Measurements from ENCODE around the gene HSF5.

- TF ChIP-seq MAF1 (CRISPR knock-in tag; IDR thresholded peaks at IDR 0.05; ENCODE audit: borderline replicate concordance): no peak
- no peak for TF ChIP-seq USF2 (IDR thresholded peaks at IDR 0.05; ENCODE audit: low read depth, low read length)
- TF ChIP-seq USF2 (CRISPR knock-in tag; IDR thresholded peaks at IDR 0.05; ENCODE audit: borderline replicate concordance): no peak
- TF ChIP-seq MAZ (IDR thresholded peaks at IDR 0.05; ENCODE audit: borderline replicate concordance, low read depth, low read length): no peak
- TF ChIP-seq MAZ (CRISPR knock-in tag; IDR thresholded peaks at IDR 0.05; ENCODE audit: low read depth): no peak
- no peak for TF ChIP-seq NR2C2 (CRISPR knock-in tag; IDR thresholded peaks at IDR 0.05; ENCODE audit: borderline replicate concordance)
- TF ChIP-seq MYNN (CRISPR knock-in tag; IDR thresholded peaks at IDR 0.05; ENCODE audit: low read depth): no peak
- TF ChIP-seq PATZ1 (CRISPR knock-in tag; IDR thresholded peaks at IDR 0.05): no peak
- no peak for TF ChIP-seq HINFP (CRISPR knock-in tag; IDR thresholded peaks at IDR 0.05; ENCODE audit: low read depth)
- TF ChIP-seq ZNF121 (CRISPR knock-in tag; IDR thresholded peaks at IDR 0.05): no peak
- no peak for TF ChIP-seq EZH2 (conservative IDR thresholded peaks at IDR 0.05; ENCODE audit: low read depth, low read length)
These were observed 76.8 kb downstream of the HSF5 start for GRCh38 chr17:58411408-58411894.

All from HepG2 (cell line).